ENCODE measurements around the gene RARRES1.

DNA sequence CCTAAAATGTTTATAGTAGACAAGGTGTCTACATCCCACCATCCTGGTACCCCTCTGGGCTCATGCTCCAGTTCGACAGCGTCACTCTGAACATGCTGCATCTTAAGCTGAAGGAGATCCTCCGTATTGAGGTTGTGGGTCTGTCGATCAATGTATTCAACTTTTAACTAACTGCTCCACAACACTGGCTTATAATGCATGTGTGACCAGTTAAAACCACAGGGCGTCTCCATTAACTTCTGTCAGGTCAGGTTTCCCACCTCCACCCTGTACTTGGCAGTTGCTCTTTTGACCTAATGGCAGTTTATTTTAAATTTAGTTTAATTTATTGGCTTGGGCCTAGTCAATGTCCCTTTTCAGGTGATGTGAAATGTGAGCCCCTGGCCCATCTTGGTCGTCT lies 17.8 kb upstream of the RARRES1 start:
- TF ChIP-seq, protein P1, sequence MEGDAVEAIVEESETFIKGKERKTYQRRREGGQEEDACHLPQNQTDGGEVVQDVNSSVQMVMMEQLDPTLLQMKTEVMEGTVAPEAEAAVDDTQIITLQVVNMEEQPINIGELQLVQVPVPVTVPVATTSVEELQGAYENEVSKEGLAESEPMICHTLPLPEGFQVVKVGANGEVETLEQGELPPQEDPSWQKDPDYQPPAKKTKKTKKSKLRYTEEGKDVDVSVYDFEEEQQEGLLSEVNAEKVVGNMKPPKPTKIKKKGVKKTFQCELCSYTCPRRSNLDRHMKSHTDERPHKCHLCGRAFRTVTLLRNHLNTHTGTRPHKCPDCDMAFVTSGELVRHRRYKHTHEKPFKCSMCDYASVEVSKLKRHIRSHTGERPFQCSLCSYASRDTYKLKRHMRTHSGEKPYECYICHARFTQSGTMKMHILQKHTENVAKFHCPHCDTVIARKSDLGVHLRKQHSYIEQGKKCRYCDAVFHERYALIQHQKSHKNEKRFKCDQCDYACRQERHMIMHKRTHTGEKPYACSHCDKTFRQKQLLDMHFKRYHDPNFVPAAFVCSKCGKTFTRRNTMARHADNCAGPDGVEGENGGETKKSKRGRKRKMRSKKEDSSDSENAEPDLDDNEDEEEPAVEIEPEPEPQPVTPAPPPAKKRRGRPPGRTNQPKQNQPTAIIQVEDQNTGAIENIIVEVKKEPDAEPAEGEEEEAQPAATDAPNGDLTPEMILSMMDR (IDR thresholded peaks at IDR 0.05) = no peak
- TF ChIP-seq, protein P2, sequence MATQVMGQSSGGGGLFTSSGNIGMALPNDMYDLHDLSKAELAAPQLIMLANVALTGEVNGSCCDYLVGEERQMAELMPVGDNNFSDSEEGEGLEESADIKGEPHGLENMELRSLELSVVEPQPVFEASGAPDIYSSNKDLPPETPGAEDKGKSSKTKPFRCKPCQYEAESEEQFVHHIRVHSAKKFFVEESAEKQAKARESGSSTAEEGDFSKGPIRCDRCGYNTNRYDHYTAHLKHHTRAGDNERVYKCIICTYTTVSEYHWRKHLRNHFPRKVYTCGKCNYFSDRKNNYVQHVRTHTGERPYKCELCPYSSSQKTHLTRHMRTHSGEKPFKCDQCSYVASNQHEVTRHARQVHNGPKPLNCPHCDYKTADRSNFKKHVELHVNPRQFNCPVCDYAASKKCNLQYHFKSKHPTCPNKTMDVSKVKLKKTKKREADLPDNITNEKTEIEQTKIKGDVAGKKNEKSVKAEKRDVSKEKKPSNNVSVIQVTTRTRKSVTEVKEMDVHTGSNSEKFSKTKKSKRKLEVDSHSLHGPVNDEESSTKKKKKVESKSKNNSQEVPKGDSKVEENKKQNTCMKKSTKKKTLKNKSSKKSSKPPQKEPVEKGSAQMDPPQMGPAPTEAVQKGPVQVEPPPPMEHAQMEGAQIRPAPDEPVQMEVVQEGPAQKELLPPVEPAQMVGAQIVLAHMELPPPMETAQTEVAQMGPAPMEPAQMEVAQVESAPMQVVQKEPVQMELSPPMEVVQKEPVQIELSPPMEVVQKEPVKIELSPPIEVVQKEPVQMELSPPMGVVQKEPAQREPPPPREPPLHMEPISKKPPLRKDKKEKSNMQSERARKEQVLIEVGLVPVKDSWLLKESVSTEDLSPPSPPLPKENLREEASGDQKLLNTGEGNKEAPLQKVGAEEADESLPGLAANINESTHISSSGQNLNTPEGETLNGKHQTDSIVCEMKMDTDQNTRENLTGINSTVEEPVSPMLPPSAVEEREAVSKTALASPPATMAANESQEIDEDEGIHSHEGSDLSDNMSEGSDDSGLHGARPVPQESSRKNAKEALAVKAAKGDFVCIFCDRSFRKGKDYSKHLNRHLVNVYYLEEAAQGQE (IDR thresholded peaks at IDR 0.05; ENCODE audit: insufficient read depth in 1 of 2, low read depth in 2 of 2, low read length in 1 of 2) = no peak
- no peak for TF ChIP-seq POLR2AphosphoS5 (IDR thresholded peaks at IDR 0.05; ENCODE audit: low read depth, low read length)
